ENCODE data around the gene SGIP1. TPM values are rescaled to one million over a fixed set of nuclear protein-coding genes. Genes with fewer than 3 reads are reported as not detected.
"Not testable (repeated sequence)": the region's sequence is repeated elsewhere in the genome, so short reads cannot be mapped to it uniquely, and the experiment has no call there.

SGIP1 gene
- total RNA-seq, 6 experiments from 2014 or later: 0.09 to 1.3 (median 1.1) TPM; not detected in 1

DNA sequence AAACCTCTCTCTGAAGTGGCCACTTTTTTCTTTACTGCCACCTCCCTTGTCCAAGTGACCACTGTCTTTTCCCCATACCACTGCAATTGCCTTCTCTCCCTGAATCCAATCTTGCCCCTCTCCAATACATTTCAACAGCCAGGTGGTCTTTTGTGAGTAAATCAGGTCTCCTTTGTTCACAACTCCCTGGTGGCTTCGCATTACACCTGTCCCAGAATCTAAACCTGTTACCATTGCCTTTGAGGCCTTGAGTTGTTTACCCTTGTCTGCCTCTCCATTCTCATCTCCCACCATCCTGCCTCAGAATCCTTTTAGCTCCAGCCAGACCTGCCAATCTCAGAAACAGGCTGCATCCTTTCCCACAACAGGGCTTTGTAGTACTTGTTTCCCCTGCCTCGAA is 196.5 kb downstream of the SGIP1 start:
- intact Hi-C loops (cut with DNase I): no loop called here
- 75% methylated on average over 2 of the region's 2 CpGs for whole genome bisulfite sequencing (ENCODE audit: insufficient coverage, low coverage, low lambda C conversion rate, missing lambda C conversion rate)
- no peaks in the 10 kb centered on the region for H3K27me3 ChIP-seq
- no peaks in the 10 kb centered on the region for H3K9me3 ChIP-seq
- ATAC-seq: no peak
- DNase-seq: no peak
- H3K36me3 ChIP-seq: no peaks in the 10 kb centered on the region
- H3K4me1 ChIP-seq: no peaks in the 10 kb centered on the region
- H3K4me3 ChIP-seq: no peak overlapping the region
- no peak overlapping the region for H3K27ac ChIP-seq
- TF ChIP-seq POLR2A (IDR thresholded peaks at IDR 0.05): no peak
- no peak for TF ChIP-seq CTCF (IDR thresholded peaks at IDR 0.05)

GRCh38 chr1:66731170-66731865 is 197.4 kb downstream of the SGIP1 start:
- Histone ChIP-seq H3K4me3 (no peak overlapping the region), H3K4me1 (no peaks in the 10 kb centered on the region), H3K36me3 (no peaks in the 10 kb centered on the region), H3K27me3 (no peaks in the 10 kb centered on the region), H3K27ac (no peak overlapping the region), H3K9me3 (no peaks in the 10 kb centered on the region)
- intact Hi-C loops (cut with DNase I): no loop called here
- WGBS (ENCODE audit: insufficient coverage, low coverage, low lambda C conversion rate, missing lambda C conversion rate): 74% methylated on average over 4 of the region's 4 CpGs
- DNase-seq (no peak), ATAC-seq (no peak)
- no peak for TF ChIP-seq POLR2A (IDR thresholded peaks at IDR 0.05)
- TF ChIP-seq CTCF (IDR thresholded peaks at IDR 0.05): no peak

DNA sequence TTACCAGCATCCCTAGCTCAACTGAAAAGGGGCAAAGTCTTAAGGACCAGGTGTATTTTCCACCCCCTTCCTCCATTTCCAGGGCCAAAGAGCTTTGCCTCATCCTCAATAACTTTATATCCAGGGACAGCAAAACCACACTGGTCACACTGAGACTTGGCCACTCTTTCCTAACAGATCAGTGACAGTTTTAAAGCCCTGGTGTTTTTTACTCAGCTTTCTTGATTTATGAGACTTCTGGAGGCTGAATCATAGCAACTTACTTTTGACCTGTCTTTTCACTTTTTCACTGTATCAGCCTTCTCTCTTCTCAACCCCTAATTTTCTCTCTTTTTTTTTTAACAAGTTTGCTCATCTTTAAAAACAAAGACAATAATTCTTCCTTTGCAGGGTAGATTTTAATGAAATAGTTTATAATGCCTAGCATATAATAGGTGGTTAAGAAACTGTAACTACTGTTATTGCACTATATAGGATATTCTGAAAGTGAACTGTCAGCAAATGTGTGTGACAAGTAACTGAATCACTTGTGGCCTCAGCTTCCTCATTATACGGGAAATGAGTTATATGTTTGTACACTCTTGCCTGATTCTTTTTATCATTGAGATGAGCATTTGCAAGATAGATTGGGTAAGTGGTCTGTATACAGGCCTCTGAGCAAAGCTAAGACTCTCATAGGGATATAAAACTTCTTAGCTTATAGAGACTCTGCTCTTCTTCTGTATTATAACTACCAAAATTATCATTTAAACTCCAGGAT is 198.6 kb downstream of the SGIP1 start:
- ATAC-seq (peak; percentile 29 to 51 (median 41)), DNase-seq (no peak)
- no peak overlapping the region for H3K27ac ChIP-seq
- intact Hi-C loops (cut with DNase I): no loop called here
- H3K27me3 ChIP-seq: no peaks in the 10 kb centered on the region
- peaks cover 0 to 4% (median 2%) of the 10 kb centered on the region in 4 donors for H3K4me1 ChIP-seq
- H3K36me3 ChIP-seq: no peaks in the 10 kb centered on the region
- WGBS (ENCODE audit: insufficient coverage, low coverage, low lambda C conversion rate, missing lambda C conversion rate): 4% methylated on average over 1 of the region's 1 CpG
- no peak overlapping the region for H3K4me3 ChIP-seq
- TF ChIP-seq CTCF (IDR thresholded peaks at IDR 0.05) (no peak), POLR2A (IDR thresholded peaks at IDR 0.05) (no peak)
- H3K9me3 ChIP-seq: no peaks in the 10 kb centered on the region

DNA sequence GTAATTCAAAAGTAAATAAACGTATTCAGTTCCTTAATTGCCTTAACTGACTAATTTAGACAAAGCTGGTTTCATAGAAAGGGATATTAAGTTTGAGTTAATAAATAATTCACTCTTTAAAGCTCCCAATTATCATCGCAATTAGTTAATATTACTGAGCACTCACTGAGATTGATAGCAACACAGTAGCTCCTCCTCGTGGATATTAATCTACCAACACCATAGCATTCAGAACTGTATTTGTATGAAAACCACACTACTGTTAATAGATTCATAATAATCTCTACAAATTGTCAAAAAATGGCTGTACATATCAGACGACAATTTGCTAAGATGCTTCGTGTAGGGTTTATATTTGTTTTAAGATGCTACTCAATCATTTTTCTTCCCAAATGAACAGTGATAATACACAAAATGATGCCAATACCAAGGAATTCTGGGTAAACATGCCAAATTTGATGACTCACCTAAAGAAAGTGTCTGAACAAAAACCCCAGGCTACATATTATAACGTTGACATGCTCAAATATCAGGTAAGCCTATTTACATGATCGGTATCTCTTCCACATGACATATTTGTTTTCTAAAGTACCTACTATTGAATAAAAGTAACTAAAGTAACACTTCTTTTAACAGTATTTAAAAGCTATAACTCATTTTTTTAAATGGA is 199.5 kb downstream of the SGIP1 start:
- no peak for ATAC-seq
- TF ChIP-seq CTCF (IDR thresholded peaks at IDR 0.05) (peak in 2 of 4 donors; percentile 10 to 13), POLR2A (IDR thresholded peaks at IDR 0.05) (no peak)
- H3K27ac ChIP-seq: no peak overlapping the region
- intact Hi-C loops (cut with DNase I): no loop called here
- no peaks in the 10 kb centered on the region for H3K9me3 ChIP-seq
- 58% methylated on average over 7 of the region's 7 CpGs for WGBS (ENCODE audit: insufficient coverage, low coverage, low lambda C conversion rate, missing lambda C conversion rate)
- H3K4me1 ChIP-seq: peaks cover 0 to 11% (median 4%) of the 10 kb centered on the region in 4 donors
- no peak overlapping the region for H3K4me3 ChIP-seq
- no peak for DNase-seq
- H3K27me3 ChIP-seq: no peaks in the 10 kb centered on the region
- no peaks in the 10 kb centered on the region for H3K36me3 ChIP-seq

- H3K27me3 ChIP-seq; H3K4me3 ChIP-seq; DNase-seq; ATAC-seq; H3K9me3 ChIP-seq; intact Hi-C loops (cut with DNase I); H3K27ac ChIP-seq; H3K36me3 ChIP-seq: not testable (repeated sequence)
- peaks cover 0 to 11% (median 4%) of the 10 kb centered on the region in 4 donors for H3K4me1 ChIP-seq
- 66% methylated on average over 6 of the region's 6 CpGs for WGBS (ENCODE audit: insufficient coverage, low coverage, low lambda C conversion rate, missing lambda C conversion rate)
Observed at GRCh38 chr1:66734531-66734930, 200.6 kb downstream of the SGIP1 start.
